G401 (cell line): ENCODE results near the gene FAM222B. TPM values are rescaled to one million over a fixed set of nuclear protein-coding genes. Genes with fewer than 3 reads are reported as not detected.
"Not testable (repeated sequence)": the region's sequence is repeated elsewhere in the genome, so short reads cannot be mapped to it uniquely, and the experiment has no call there.

ENCODE experiments used
- DNase-seq: peaks from one replicate; pipeline ENCODE4 v3.0.0-alpha.2; 2015; ENCODE audit warnings: low spot score
- in situ Hi-C: cut with HindIII; loops from 2 replicates; pipeline ENCODE4 v1.10.0; 2016; ENCODE audit warnings: low sequenced_read_pairs, mixed read lengths
- total RNA-seq: library from RNA; depleted of rRNA; stranded (reverse); fragments of >200 nt; shearing (Covaris generic); gene quantifications from 2 replicates; pipeline ENCODE4 v1.2.3, GENCODE V29; 2014

FAM222B gene
- total RNA-seq, 1 experiment from 2014 or later: 8.0 TPM

GRCh38 chr17:28723836-28724499 is 118.6 kb downstream of the FAM222B start:
- DNase-seq, in situ Hi-C loops: not testable (repeated sequence)

GRCh38 chr17:28723159-28723835 is 119.3 kb downstream of the FAM222B start:
- no peak for DNase-seq
- in situ Hi-C loops: no loop called here

- in situ Hi-C loops: no loop called here
- DNase-seq: no peak
Measured at GRCh38 chr17:28722417-28723158, 120.0 kb downstream of the FAM222B start.

- in situ Hi-C loops, DNase-seq: not testable (repeated sequence)
Measured at GRCh38 chr17:28720997-28721329, 121.6 kb downstream of the FAM222B start.

GRCh38 chr17:28720247-28720996 is 122.2 kb downstream of the FAM222B start:
- in situ Hi-C loops: no loop called here
- no peak for DNase-seq

GRCh38 chr17:28719021-28719433 is 123.6 kb downstream of the FAM222B start:
- in situ Hi-C loops: no loop called here
- no peak for DNase-seq

- in situ Hi-C loops: no loop called here
- DNase-seq: no peak
Measured at GRCh38 chr17:28718333-28719020, 124.1 kb downstream of the FAM222B start.

- peak; percentile 47 for DNase-seq
- in situ Hi-C loops: no loop called here
Measured at GRCh38 chr17:28717578-28718332, 124.8 kb downstream of the FAM222B start, which contains the start of gene RAB34. TSS of gene RAB34 (minus strand) at chr17:28717868. CDS start at chr17:28717266, 602 bp downstream.

GRCh38 chr17:28716740-28717577 is 125.6 kb downstream of the FAM222B start:
- in situ Hi-C loops: no loop called here

GRCh38 chr17:28715217-28715616 is 127.4 kb downstream of the FAM222B start:
- DNase-seq: no peak
- in situ Hi-C loops: no loop called here

More at GRCh38 chr17:28716740-28717577, 125.6 kb downstream of the FAM222B start:
- DNase-seq: no peak

GRCh38 chr17:28714281-28714680 is 128.3 kb downstream of the FAM222B start:
- DNase-seq: no peak
- in situ Hi-C loops: no loop called here

- no peak for DNase-seq
- in situ Hi-C loops: no loop called here
Measured at GRCh38 chr17:28712705-28713415, 129.7 kb downstream of the FAM222B start.

- in situ Hi-C loops: no loop called here
- DNase-seq: no peak
Measured at GRCh38 chr17:28712032-28712704, 130.4 kb downstream of the FAM222B start.

- in situ Hi-C loops: no loop called here
- no peak for DNase-seq
Measured at GRCh38 chr17:28711723-28712031, 130.9 kb downstream of the FAM222B start, which contains the start of gene PROCA1. TSS of gene PROCA1 (minus strand) at chr17:28711888. CDS start at chr17:28711660, 228 bp downstream.

- in situ Hi-C loops: no loop called here
Measured at GRCh38 chr17:28710861-28711722, 131.5 kb downstream of the FAM222B start.

More at GRCh38 chr17:28710861-28711722, 131.5 kb downstream of the FAM222B start:
- peak; percentile 84 for DNase-seq
